ENCODE measurements around the gene HOXD11.

GRCh38 chr2:176117162-176117822 lies 10.2 kb downstream of the HOXD11 start:
- no peak for TF ChIP-seq CTCF (IDR thresholded peaks at IDR 0.05)
- TF ChIP-seq POLR2AphosphoS5 (IDR thresholded peaks at IDR 0.05) = no peak
- TF ChIP-seq POLR2A (IDR thresholded peaks at IDR 0.05) = no peak

Data from breast epithelium (tissue), 3 donors.